Measurements from ENCODE around the gene MYO1A. TPM values are rescaled to one million over a fixed set of nuclear protein-coding genes. Genes with fewer than 3 reads are reported as not detected.

MYO1A gene
- total and polyA plus RNA-seq, 10 of the 15 experiments (the other 5 are each of a cell fraction or from before 2014, with no cell fraction given), result 0.01 to 0.34 (median 0.15) TPM; not detected in 2

DNA sequence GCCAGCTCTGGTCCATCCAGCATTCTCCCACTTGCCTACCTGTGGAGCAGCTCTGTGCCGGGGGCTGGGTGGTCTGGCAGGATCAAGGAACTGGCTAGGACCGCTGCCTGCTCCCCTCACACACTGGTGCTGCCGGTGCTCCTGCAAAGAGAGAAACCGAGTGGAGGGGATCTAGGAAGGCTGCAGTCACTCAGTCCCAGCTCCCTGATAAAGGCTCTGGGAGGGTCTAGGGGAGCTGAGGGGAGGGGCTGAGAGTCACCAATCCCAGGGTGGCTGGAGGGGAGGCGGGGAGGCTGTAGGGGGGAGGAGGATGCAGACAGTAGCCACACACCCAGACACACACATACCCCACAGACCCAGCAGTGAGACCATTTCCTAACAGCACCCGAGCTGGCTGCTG is 33.6 kb downstream of the MYO1A start, which contains the start of gene TAC3:
TSS of gene TAC3 (minus strand) at position 182 of the 400 bp plus-strand sequence. CDS start 732 bp downstream, outside the sequence.
- Histone ChIP-seq H3K9ac (ENCODE audit: control insufficient read depth, insufficient read depth, low read length) (no peak within 1 kb of the TSS), H3K27me3 (replicated peaks in 1 of 2; ENCODE audit: control insufficient read depth in 2 of 2, insufficient read depth in 2 of 2, low read length in 1 of 2) (no peaks in the 10 kb centered on the region), H2AFZ (ENCODE audit: control insufficient read depth, low read depth, low read length) (no peak within 1 kb of the TSS), H3K4me2 (ENCODE audit: control insufficient read depth, insufficient read depth) (no peak within 1 kb of the TSS), H3K79me2 (ENCODE audit: control insufficient read depth, insufficient read depth, low read length) (no peaks in the 10 kb centered on the region), H3K4me3 (no peak within 1 kb of the TSS), H3K27ac (ENCODE audit: control insufficient read depth, insufficient read depth) (no peak within 1 kb of the TSS), H3K36me3 (ENCODE audit: control insufficient read depth in 2 of 2, insufficient read depth in 2 of 2, low read length in 1 of 2) (no peaks in the 10 kb centered on the region), H3K9me3 (replicated peaks; ENCODE audit: control insufficient read depth, insufficient read depth, low read length) (no peaks in the 10 kb centered on the region), H3K4me1 (ENCODE audit: control insufficient read depth, insufficient read depth, low read length) (peaks cover 19% of the 10 kb centered on the region), H4K20me1 (ENCODE audit: control insufficient read depth, insufficient read depth) (no peaks in the 10 kb centered on the region)
- RAD21 ChIA-PET (ENCODE audit: unreplicated experiment), result interaction anchor here (0.9 kb wide), 1 partner anchor 76 kb away, joined by 3 read pairs; no protein-coding TSS in a partner anchor
- POLR2A ChIA-PET, result interaction anchor here (1.0 kb wide), 1 partner anchor 16 kb away, joined by 3 read pairs; no protein-coding TSS in a partner anchor
- FAIRE-seq, result no peak
- CTCF ChIA-PET, result interaction anchor here (1.0 to 1.9 kb wide), 7 partner anchors 8 to 167 kb away, joined by 3 to 6 read pairs (median 4); no protein-coding TSS in a partner anchor
- WGBS (ENCODE audit: insufficient coverage, insufficient replicate concordance, low lambda C conversion rate, missing lambda C conversion rate), result 22% methylated on average over 6 of the region's 6 CpGs
- intact Hi-C loops (cut with micrococcal nuclease; ENCODE audit: unreplicated experiment), result no loop called here
- in situ Hi-C loops (cut with MboI), result no loop called here
- BruUV-seq (replicated peaks), result no TSS peak
- SMC1A ChIA-PET (ENCODE audit: uncharacterized antibody, unreplicated experiment), result interaction anchor here (0.6 to 4.4 kb wide), 6 partner anchors 11 to 96 kb away, joined by 3 to 19 read pairs (median 3); partner anchors contain the start of gene STAT6
- DNase-seq (ENCODE audit: low read depth, low spot score), result no peak
- no peak for ATAC-seq
- no peak for TF ChIP-seq FOXM1 (IDR thresholded peaks at IDR 0.05; ENCODE audit: low read depth, low read length)
- TF ChIP-seq GABPA (IDR thresholded peaks at IDR 0.05; ENCODE audit: low read depth), result no peak
- no peak for TF ChIP-seq POU2F2 (IDR thresholded peaks at IDR 0.05; ENCODE audit: borderline replicate concordance, low read depth, low read length)
- TF ChIP-seq, protein P1, sequence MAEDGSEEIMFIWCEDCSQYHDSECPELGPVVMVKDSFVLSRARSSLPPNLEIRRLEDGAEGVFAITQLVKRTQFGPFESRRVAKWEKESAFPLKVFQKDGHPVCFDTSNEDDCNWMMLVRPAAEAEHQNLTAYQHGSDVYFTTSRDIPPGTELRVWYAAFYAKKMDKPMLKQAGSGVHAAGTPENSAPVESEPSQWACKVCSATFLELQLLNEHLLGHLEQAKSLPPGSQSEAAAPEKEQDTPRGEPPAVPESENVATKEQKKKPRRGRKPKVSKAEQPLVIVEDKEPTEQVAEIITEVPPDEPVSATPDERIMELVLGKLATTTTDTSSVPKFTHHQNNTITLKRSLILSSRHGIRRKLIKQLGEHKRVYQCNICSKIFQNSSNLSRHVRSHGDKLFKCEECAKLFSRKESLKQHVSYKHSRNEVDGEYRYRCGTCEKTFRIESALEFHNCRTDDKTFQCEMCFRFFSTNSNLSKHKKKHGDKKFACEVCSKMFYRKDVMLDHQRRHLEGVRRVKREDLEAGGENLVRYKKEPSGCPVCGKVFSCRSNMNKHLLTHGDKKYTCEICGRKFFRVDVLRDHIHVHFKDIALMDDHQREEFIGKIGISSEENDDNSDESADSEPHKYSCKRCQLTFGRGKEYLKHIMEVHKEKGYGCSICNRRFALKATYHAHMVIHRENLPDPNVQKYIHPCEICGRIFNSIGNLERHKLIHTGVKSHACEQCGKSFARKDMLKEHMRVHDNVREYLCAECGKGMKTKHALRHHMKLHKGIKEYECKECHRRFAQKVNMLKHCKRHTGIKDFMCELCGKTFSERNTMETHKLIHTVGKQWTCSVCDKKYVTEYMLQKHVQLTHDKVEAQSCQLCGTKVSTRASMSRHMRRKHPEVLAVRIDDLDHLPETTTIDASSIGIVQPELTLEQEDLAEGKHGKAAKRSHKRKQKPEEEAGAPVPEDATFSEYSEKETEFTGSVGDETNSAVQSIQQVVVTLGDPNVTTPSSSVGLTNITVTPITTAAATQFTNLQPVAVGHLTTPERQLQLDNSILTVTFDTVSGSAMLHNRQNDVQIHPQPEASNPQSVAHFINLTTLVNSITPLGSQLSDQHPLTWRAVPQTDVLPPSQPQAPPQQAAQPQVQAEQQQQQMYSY (CRISPR knock-in tag; IDR thresholded peaks at IDR 0.05), result no peak
- no peak for TF ChIP-seq ESRRA (IDR thresholded peaks at IDR 0.05; ENCODE audit: low read length)
- TF ChIP-seq FOXK2 (IDR thresholded peaks at IDR 0.05), result no peak
- no peak for TF ChIP-seq ASH2L (IDR thresholded peaks at IDR 0.05; ENCODE audit: borderline replicate concordance, low read depth)
- TF ChIP-seq CBFB (IDR thresholded peaks at IDR 0.05; ENCODE audit: low read depth), result no peak
- TF ChIP-seq ZNF217 (IDR thresholded peaks at IDR 0.05), result no peak
- TF ChIP-seq YY1 (IDR thresholded peaks at IDR 0.05; ENCODE audit: low read depth, low read length), result no peak
- TF ChIP-seq SMARCA5 (IDR thresholded peaks at IDR 0.05), result no peak
- TF ChIP-seq HDGF (IDR thresholded peaks at IDR 0.05), result no peak
- TF ChIP-seq, protein P2, sequence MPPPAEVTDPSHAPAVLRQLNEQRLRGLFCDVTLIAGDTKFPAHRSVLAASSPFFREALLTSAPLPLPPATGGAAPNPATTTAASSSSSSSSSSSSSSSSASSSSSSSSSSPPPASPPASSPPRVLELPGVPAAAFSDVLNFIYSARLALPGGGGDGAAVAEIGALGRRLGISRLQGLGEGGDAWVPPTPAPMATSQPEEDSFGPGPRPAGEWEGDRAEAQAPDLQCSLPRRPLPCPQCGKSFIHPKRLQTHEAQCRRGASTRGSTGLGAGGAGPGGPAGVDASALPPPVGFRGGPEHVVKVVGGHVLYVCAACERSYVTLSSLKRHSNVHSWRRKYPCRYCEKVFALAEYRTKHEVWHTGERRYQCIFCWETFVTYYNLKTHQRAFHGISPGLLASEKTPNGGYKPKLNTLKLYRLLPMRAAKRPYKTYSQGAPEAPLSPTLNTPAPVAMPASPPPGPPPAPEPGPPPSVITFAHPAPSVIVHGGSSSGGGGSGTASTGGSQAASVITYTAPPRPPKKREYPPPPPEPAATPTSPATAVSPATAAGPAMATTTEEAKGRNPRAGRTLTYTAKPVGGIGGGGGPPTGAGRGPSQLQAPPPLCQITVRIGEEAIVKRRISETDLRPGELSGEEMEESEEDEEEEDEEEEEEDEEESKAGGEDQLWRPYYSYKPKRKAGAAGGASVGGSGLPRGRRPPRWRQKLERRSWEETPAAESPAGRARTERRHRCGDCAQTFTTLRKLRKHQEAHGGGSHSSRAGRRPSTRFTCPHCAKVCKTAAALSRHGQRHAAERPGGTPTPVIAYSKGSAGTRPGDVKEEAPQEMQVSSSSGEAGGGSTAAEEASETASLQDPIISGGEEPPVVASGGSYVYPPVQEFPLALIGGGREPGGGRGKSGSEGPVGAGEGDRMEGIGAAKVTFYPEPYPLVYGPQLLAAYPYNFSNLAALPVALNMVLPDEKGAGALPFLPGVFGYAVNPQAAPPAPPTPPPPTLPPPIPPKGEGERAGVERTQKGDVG (CRISPR knock-in tag; IDR thresholded peaks at IDR 0.05), result no peak
- TF ChIP-seq PML (IDR thresholded peaks at IDR 0.05; ENCODE audit: low read length), result no peak
- TF ChIP-seq, protein P3, sequence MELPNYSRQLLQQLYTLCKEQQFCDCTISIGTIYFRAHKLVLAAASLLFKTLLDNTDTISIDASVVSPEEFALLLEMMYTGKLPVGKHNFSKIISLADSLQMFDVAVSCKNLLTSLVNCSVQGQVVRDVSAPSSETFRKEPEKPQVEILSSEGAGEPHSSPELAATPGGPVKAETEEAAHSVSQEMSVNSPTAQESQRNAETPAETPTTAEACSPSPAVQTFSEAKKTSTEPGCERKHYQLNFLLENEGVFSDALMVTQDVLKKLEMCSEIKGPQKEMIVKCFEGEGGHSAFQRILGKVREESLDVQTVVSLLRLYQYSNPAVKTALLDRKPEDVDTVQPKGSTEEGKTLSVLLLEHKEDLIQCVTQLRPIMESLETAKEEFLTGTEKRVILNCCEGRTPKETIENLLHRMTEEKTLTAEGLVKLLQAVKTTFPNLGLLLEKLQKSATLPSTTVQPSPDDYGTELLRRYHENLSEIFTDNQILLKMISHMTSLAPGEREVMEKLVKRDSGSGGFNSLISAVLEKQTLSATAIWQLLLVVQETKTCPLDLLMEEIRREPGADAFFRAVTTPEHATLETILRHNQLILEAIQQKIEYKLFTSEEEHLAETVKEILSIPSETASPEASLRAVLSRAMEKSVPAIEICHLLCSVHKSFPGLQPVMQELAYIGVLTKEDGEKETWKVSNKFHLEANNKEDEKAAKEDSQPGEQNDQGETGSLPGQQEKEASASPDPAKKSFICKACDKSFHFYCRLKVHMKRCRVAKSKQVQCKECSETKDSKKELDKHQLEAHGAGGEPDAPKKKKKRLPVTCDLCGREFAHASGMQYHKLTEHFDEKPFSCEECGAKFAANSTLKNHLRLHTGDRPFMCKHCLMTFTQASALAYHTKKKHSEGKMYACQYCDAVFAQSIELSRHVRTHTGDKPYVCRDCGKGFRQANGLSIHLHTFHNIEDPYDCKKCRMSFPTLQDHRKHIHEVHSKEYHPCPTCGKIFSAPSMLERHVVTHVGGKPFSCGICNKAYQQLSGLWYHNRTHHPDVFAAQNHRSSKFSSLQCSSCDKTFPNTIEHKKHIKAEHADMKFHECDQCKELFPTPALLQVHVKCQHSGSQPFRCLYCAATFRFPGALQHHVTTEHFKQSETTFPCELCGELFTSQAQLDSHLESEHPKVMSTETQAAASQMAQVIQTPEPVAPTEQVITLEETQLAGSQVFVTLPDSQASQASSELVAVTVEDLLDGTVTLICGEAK (IDR thresholded peaks at IDR 0.05; ENCODE audit: borderline replicate concordance), result no peak

Data from GM12878 (cell line).